ENCODE results near the gene ATP6V0E1. TPM values are rescaled to one million over a fixed set of nuclear protein-coding genes. Genes with fewer than 3 reads are reported as not detected.

Gene ATP6V0E1
- total and polyA plus RNA-seq, 2 experiments from 2014 or later, result 75.9 to 250 TPM

- H3K27ac ChIP-seq (ENCODE audit: low read depth), result no peak overlapping the region
- Mint-ChIP-seq H3K27ac (no peak overlapping the region), H3K9me3 (no peaks in the 10 kb centered on the region), H3K4me1 (peaks cover 14% of the 10 kb centered on the region), H3K27me3 (ENCODE audit: insufficient read depth, low read depth, poor library complexity) (peaks cover 16% of the 10 kb centered on the region), H3K36me3 (ENCODE audit: low read depth) (peaks cover 27% of the 10 kb centered on the region), H3K4me3 (no peak overlapping the region)
- DNase-seq (ENCODE audit: low spot score), result no peak
- H4K20me1 ChIP-seq (replicated peaks; ENCODE audit: insufficient read depth), result no peaks in the 10 kb centered on the region; the same call in 1 of the 2 replicates
- ATAC-seq, result no peak
- peaks cover 8% of the 10 kb centered on the region; the same call in 1 of the 2 replicates for H3K4me1 ChIP-seq (ENCODE audit: insufficient read depth)
- H3F3A ChIP-seq (replicated peaks; ENCODE audit: low read depth), result no peaks in the 10 kb centered on the region
- no peaks in the 10 kb centered on the region for H3K9me2 ChIP-seq (ENCODE audit: insufficient read depth)
- H3K4me3 ChIP-seq, result no peak overlapping the region
- no peak overlapping the region for H3K4me2 ChIP-seq
- no peaks in the 10 kb centered on the region; the same call in 1 of the 2 replicates for H3K36me3 ChIP-seq (ENCODE audit: insufficient read depth)
- H3K27me3 ChIP-seq (ENCODE audit: insufficient read depth), result no peaks in the 10 kb centered on the region
- H3K79me2 ChIP-seq (replicated peaks; ENCODE audit: insufficient read depth), result no peaks in the 10 kb centered on the region
- TF ChIP-seq REST (IDR thresholded peaks at IDR 0.05; ENCODE audit: unreplicated experiment), result no peak
- TF ChIP-seq ZNF462 (CRISPR knock-in tag; IDR thresholded peaks at IDR 0.05), result no peak
- TF ChIP-seq CREB1 (CRISPR knock-in tag; IDR thresholded peaks at IDR 0.05; ENCODE audit: low read depth), result no peak
- no peak for TF ChIP-seq POLR2AphosphoS5 (IDR thresholded peaks at IDR 0.05; ENCODE audit: low read depth)
- TF ChIP-seq ZNF114 (CRISPR knock-in tag; IDR thresholded peaks at IDR 0.05), result no peak
- no peak for TF ChIP-seq EZH2 (IDR thresholded peaks at IDR 0.05; ENCODE audit: low read depth, unreplicated experiment)
- TF ChIP-seq NANOG (IDR thresholded peaks at IDR 0.05; ENCODE audit: borderline replicate concordance), result no peak
- no peak for TF ChIP-seq CTCF (conservative IDR thresholded peaks at IDR 0.05; ENCODE audit: low read depth in 2 of 2)
- TF ChIP-seq ETS1 (IDR thresholded peaks at IDR 0.05), result no peak
- no peak for TF ChIP-seq JUNB (IDR thresholded peaks at IDR 0.05; ENCODE audit: unreplicated experiment)
- no peak for TF ChIP-seq STAT1 (IDR thresholded peaks at IDR 0.05; ENCODE audit: unreplicated experiment)
- TF ChIP-seq EZH2phosphoT487 (IDR thresholded peaks at IDR 0.05; ENCODE audit: unreplicated experiment), result no peak
- TF ChIP-seq ZNF331 (CRISPR knock-in tag; IDR thresholded peaks at IDR 0.05; ENCODE audit: low read depth), result no peak
- H2AFZ ChIP-seq, result no peak overlapping the region
Measured at GRCh38 chr5:172945151-172945550, 38.4 kb upstream of the ATP6V0E1 start.

Measured in GM23338 (cell line).